ENCODE measurements around the gene CHRNB1. TPM values are rescaled to one million over a fixed set of nuclear protein-coding genes. Genes with fewer than 3 reads are reported as not detected.
A peak's percentile ranks its signal among the peaks of the same experiment; 100 is the strongest.

CHRNB1 gene
- total RNA-seq, 2 experiments from 2014 or later, result 13.2 to 13.4 TPM

DNA sequence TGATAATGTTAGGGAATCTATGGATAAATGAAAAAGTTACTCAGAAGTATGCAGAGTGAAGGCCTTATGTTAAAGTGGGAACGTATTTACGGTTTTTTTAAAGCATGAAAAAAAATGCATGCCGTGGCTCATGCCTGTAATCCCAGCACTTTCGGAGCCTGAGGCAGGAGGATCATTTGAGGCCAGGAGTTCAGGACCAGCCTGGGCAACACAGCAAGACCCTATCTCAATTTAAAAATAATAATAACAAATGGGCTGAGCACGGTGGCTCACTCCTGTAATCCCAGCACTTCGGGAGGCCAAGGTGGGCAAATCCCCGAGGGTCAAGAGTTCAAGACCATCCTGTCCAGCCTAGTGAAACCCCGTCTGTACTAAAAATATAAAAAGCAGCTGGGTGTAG is 45.3 kb downstream of the CHRNB1 start:
- intact Hi-C loops (cut with micrococcal nuclease; ENCODE audit: unreplicated experiment), result no loop called here
- Histone ChIP-seq H3K79me2 (ENCODE audit: insufficient read depth, low read depth, low read length) (peaks cover 100% of the 10 kb centered on the region), H3K9me3 (ENCODE audit: low read length) (no peaks in the 10 kb centered on the region), H3K36me3 (ENCODE audit: insufficient read depth, low read length) (peaks cover 87% of the 10 kb centered on the region), H4K20me1 (ENCODE audit: insufficient read depth, low read length) (peaks cover 20% of the 10 kb centered on the region), H3K9me2 (ENCODE audit: insufficient read depth, low read length) (no peaks in the 10 kb centered on the region), H2AFZ (ENCODE audit: low read length) (no peak overlapping the region), H3K4me2 (ENCODE audit: low read length) (no peak overlapping the region), H3K4me3 (ENCODE audit: low read depth, low read length, poor library complexity, severe bottlenecking) (no peak overlapping the region), H3K4me1 (ENCODE audit: insufficient read depth, low read length, poor library complexity, severe bottlenecking) (peaks cover 21% of the 10 kb centered on the region), H3K27ac (ENCODE audit: low read depth, low read length, poor library complexity, severe bottlenecking) (no peak overlapping the region)
- TF ChIP-seq EZH2phosphoT487 (IDR thresholded peaks at IDR 0.05; ENCODE audit: borderline replicate concordance, low read depth, low read length), result no peak
- TF ChIP-seq, protein P1, sequence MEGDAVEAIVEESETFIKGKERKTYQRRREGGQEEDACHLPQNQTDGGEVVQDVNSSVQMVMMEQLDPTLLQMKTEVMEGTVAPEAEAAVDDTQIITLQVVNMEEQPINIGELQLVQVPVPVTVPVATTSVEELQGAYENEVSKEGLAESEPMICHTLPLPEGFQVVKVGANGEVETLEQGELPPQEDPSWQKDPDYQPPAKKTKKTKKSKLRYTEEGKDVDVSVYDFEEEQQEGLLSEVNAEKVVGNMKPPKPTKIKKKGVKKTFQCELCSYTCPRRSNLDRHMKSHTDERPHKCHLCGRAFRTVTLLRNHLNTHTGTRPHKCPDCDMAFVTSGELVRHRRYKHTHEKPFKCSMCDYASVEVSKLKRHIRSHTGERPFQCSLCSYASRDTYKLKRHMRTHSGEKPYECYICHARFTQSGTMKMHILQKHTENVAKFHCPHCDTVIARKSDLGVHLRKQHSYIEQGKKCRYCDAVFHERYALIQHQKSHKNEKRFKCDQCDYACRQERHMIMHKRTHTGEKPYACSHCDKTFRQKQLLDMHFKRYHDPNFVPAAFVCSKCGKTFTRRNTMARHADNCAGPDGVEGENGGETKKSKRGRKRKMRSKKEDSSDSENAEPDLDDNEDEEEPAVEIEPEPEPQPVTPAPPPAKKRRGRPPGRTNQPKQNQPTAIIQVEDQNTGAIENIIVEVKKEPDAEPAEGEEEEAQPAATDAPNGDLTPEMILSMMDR (conservative IDR thresholded peaks at IDR 0.05; ENCODE audit: low read length), result no peak
- ChIA-PET CTCF (ENCODE audit: unreplicated experiment) (no interaction called here), POLR2A (no interaction called here)
- BruUV-seq (replicated peaks), result no TSS peak
- DNase-seq (ENCODE audit: low spot score), result no peak

DNA sequence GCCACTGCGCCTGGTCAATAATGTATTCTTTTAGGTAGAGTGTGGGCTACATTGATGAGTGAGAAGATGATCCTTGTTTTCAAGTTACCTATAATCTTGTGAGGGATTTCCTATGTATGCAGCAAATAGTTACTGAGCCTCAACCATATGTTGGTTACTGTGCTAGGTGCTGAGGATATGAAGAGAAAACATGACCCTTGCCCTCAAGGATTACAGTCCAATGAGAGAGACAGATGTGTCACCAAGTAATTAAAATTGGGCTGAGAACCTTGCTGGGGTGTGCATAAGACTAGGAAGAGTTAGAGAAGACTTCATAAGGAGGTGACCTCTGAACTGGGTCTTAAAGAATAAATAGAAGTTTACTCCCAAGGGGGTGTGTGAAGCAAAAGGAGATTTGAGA is 46.7 kb downstream of the CHRNB1 start:
- DNase-seq (ENCODE audit: low spot score), result no peak
- Histone ChIP-seq H3K27ac (ENCODE audit: low read depth, low read length, poor library complexity, severe bottlenecking) (no peak overlapping the region), H3K79me2 (ENCODE audit: insufficient read depth, low read depth, low read length) (peaks cover 96% of the 10 kb centered on the region), H3K4me1 (ENCODE audit: insufficient read depth, low read length, poor library complexity, severe bottlenecking) (peaks cover 15% of the 10 kb centered on the region), H3K36me3 (ENCODE audit: insufficient read depth, low read length) (peaks cover 92% of the 10 kb centered on the region), H3K9me3 (ENCODE audit: low read length) (no peaks in the 10 kb centered on the region), H4K20me1 (ENCODE audit: insufficient read depth, low read length) (peaks cover 10% of the 10 kb centered on the region), H2AFZ (ENCODE audit: low read length) (no peak overlapping the region), H3K4me2 (ENCODE audit: low read length) (peak overlapping the region; percentile 6; the same call in 1 of the 2 replicates), H3K9me2 (ENCODE audit: insufficient read depth, low read length) (no peaks in the 10 kb centered on the region), H3K4me3 (ENCODE audit: low read depth, low read length, poor library complexity, severe bottlenecking) (no peak overlapping the region)
- TF ChIP-seq, protein P1 (conservative IDR thresholded peaks at IDR 0.05; ENCODE audit: low read length), result no peak
- no peak for TF ChIP-seq EZH2phosphoT487 (IDR thresholded peaks at IDR 0.05; ENCODE audit: borderline replicate concordance, low read depth, low read length)
- intact Hi-C loops (cut with micrococcal nuclease; ENCODE audit: unreplicated experiment), result no loop called here
- POLR2A ChIA-PET, result no interaction called here
- no TSS peak for BruUV-seq (replicated peaks)
- CTCF ChIA-PET (ENCODE audit: unreplicated experiment), result no interaction called here

DNA sequence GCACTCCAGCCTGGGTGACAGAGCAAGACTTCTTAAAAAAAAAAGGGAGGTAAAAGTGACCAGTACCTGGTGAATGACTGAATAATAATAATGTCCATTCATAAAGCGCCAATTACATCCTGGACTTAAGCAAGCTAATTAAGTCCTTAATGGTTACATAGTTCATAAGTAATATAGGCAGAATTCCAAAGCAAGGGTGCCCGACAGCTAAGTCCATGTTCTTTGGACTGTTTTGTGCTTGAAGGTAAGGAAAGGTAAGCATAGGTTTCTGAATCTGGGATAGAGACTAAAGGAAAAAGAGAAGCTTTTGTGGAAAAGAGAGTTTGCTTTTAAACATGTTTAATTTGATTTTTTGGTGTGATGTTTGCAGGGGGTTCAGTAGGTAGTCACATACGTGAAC is 49.1 kb downstream of the CHRNB1 start:
- Histone ChIP-seq H3K4me2 (ENCODE audit: low read length) (no peak overlapping the region), H4K20me1 (ENCODE audit: insufficient read depth, low read length) (no peaks in the 10 kb centered on the region; the same call in 1 of the 2 replicates), H3K9me2 (ENCODE audit: insufficient read depth, low read length) (no peaks in the 10 kb centered on the region), H3K4me3 (ENCODE audit: low read depth, low read length, poor library complexity, severe bottlenecking) (no peak overlapping the region), H3K36me3 (ENCODE audit: insufficient read depth, low read length) (peaks cover 99% of the 10 kb centered on the region), H3K79me2 (ENCODE audit: insufficient read depth, low read depth, low read length) (peaks cover 72% of the 10 kb centered on the region), H3K9me3 (ENCODE audit: low read length) (no peaks in the 10 kb centered on the region), H2AFZ (ENCODE audit: low read length) (no peak overlapping the region), H3K27ac (ENCODE audit: low read depth, low read length, poor library complexity, severe bottlenecking) (no peak overlapping the region), H3K4me1 (ENCODE audit: insufficient read depth, low read length, poor library complexity, severe bottlenecking) (no peaks in the 10 kb centered on the region)
- CTCF ChIA-PET (ENCODE audit: unreplicated experiment), result no interaction called here
- no TSS peak for BruUV-seq (replicated peaks)
- DNase-seq (ENCODE audit: low spot score), result no peak
- POLR2A ChIA-PET, result no interaction called here
- intact Hi-C loops (cut with micrococcal nuclease; ENCODE audit: unreplicated experiment), result no loop called here
- no peak for TF ChIP-seq EZH2phosphoT487 (IDR thresholded peaks at IDR 0.05; ENCODE audit: borderline replicate concordance, low read depth, low read length)
- TF ChIP-seq, protein P1 (conservative IDR thresholded peaks at IDR 0.05; ENCODE audit: low read length), result no peak

Measured in OCI-LY7 (cell line).